NB4 (cell line): Measurements from ENCODE around the gene CTSA.

ENCODE experiments used
- MAX ChIP-seq: IDR thresholded peaks from 2 replicates; pipeline ENCODE4 v1.6.1; 2011; ENCODE audit warnings: low read depth, low read length
- POLR2A ChIP-seq: IDR thresholded peaks from 2 replicates; pipeline ENCODE4 v1.6.1; 2011; ENCODE audit warnings: mild to moderate bottlenecking; ENCODE audit not compliant: insufficient read length; ENCODE audit errors: extremely low read depth
- TF ChIP-seq, protein P1 (sequence below): IDR thresholded peaks from one replicate; pipeline ENCODE4 v1.5.1; 2012; ENCODE audit warnings: low read depth, low read length

DNA sequence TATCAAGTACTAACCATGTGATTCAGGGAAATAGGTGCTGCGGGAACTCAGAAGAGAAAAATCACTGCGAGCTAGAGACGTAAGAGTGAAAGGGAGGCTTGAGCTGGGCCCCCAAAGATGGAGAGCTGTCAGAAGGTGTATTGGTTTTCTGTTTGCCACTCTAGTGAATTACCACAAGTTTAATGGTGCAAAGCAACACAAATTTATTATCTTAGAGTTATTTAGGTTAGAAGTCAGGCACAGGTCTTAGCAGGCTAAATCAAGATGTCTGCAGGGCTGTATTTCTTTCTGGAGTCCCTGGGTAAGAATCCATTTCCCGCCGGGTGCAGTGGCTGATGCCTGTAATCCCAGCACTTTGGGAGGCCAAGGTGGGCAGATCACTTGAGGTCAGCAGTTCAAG is 31.2 kb upstream of the CTSA start:
- TF ChIP-seq MAX (no peak), POLR2A (no peak)
- TF ChIP-seq, protein P1, sequence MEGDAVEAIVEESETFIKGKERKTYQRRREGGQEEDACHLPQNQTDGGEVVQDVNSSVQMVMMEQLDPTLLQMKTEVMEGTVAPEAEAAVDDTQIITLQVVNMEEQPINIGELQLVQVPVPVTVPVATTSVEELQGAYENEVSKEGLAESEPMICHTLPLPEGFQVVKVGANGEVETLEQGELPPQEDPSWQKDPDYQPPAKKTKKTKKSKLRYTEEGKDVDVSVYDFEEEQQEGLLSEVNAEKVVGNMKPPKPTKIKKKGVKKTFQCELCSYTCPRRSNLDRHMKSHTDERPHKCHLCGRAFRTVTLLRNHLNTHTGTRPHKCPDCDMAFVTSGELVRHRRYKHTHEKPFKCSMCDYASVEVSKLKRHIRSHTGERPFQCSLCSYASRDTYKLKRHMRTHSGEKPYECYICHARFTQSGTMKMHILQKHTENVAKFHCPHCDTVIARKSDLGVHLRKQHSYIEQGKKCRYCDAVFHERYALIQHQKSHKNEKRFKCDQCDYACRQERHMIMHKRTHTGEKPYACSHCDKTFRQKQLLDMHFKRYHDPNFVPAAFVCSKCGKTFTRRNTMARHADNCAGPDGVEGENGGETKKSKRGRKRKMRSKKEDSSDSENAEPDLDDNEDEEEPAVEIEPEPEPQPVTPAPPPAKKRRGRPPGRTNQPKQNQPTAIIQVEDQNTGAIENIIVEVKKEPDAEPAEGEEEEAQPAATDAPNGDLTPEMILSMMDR = no peak
